MM.1S (cell line): ENCODE data around the gene REN.

Experiments used
- EZH2 ChIP-seq: fragments of 300-600 bp; sonication (generic); optimal IDR thresholded peaks from 2 replicates; pipeline ENCODE3; 2017; ENCODE audit warnings: low read depth, mild to moderate bottlenecking, antibody characterized with exemption, low read length, mixed read lengths
- EZH2phosphoT487 ChIP-seq: fragments of 300-600 bp; sonication (generic); IDR thresholded peaks from 2 replicates; pipeline ENCODE4 v1.6.1; 2018; ENCODE audit warnings: antibody characterized with exemption, low read length
- TF ChIP-seq, protein P1 (sequence below): fragments of 300-600 bp; sonication (generic); IDR thresholded peaks from 2 replicates; pipeline ENCODE4 v1.5.1; 2016; ENCODE audit warnings: antibody characterized with exemption, low read length, mixed read lengths

DNA sequence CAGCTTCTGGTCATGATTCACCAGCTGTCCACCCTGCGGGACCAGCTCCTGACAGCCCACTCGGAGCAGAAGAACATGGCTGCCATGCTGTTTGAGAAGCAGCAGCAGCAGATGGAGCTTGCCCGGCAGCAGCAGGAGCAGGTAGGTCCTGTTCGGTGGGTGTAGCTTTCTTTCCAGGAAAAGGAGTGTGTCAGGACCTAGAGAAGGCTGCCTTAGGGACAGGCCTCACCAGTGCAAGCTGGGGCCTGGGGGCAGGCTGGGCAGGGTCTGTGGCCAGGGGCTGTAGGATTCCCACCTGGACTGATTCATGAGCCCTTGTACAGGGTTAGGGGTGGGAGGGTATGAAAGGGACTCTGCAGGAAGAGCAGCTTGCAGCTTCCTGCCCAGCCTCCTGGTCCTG lies 49.6 kb downstream of the REN start:
- TF ChIP-seq, protein P1, sequence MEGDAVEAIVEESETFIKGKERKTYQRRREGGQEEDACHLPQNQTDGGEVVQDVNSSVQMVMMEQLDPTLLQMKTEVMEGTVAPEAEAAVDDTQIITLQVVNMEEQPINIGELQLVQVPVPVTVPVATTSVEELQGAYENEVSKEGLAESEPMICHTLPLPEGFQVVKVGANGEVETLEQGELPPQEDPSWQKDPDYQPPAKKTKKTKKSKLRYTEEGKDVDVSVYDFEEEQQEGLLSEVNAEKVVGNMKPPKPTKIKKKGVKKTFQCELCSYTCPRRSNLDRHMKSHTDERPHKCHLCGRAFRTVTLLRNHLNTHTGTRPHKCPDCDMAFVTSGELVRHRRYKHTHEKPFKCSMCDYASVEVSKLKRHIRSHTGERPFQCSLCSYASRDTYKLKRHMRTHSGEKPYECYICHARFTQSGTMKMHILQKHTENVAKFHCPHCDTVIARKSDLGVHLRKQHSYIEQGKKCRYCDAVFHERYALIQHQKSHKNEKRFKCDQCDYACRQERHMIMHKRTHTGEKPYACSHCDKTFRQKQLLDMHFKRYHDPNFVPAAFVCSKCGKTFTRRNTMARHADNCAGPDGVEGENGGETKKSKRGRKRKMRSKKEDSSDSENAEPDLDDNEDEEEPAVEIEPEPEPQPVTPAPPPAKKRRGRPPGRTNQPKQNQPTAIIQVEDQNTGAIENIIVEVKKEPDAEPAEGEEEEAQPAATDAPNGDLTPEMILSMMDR: no peak
- no peak for TF ChIP-seq EZH2
- no peak for TF ChIP-seq EZH2phosphoT487
